Heart left ventricle (tissue), 16 donors: ENCODE data around the gene NCBP2. TPM values are rescaled to one million over a fixed set of nuclear protein-coding genes. Genes with fewer than 3 reads are reported as not detected.

Experiments
- ATAC-seq, 4 donors: fragments of 200-7000 bp; cut with Tn5 transposase; one replicate each; pipeline ENCODE4 v1.9.1; 2020 to 2022; ENCODE audit warnings: moderate library complexity in 4 of 4, mild to moderate bottlenecking in 3 of 4, moderate number of reproducible peaks in 1 of 4
- DNase-seq, 5 donors: peaks; one replicate each; pipeline ENCODE4 v3.0.0-alpha.2; 2020
- H3K27ac ChIP-seq, 12 donors: fragments of 200-600 bp; sonication (generic) in 4 of 12; one replicate each; pipeline versions ENCODE4 v1.5.0 to v1.8.0; 2016 to 2022; ENCODE audit warnings: mild to moderate bottlenecking in 2 of 12
- H3K27me3 ChIP-seq, 9 donors: fragments of 200-600 bp; sonication (generic) in 2 of 9; one replicate each; pipeline versions ENCODE4 v1.5.1 to v1.8.0; 2016 to 2022; ENCODE audit warnings: mild to moderate bottlenecking in 3 of 9
- H3K36me3 ChIP-seq, 9 donors: fragments of 200-600 bp; sonication (generic) in 2 of 9; one replicate each; pipeline versions ENCODE4 v1.5.0 to v1.8.0; 2018 to 2022; ENCODE audit warnings: mild to moderate bottlenecking in 2 of 9
- H3K4me1 ChIP-seq, 12 donors: fragments of 200-600 bp; sonication (generic) in 4 of 12; one replicate each; pipeline versions ENCODE4 v1.5.0 to v1.8.0; 2016 to 2022; ENCODE audit warnings: mild to moderate bottlenecking in 3 of 12
- H3K4me3 ChIP-seq, 12 donors: fragments of 200-600 bp; sonication (generic) in 4 of 12; one replicate each; pipeline versions ENCODE4 v1.5.0 to v1.8.0; 2017 to 2022; ENCODE audit warnings: mild to moderate bottlenecking in 9 of 12, moderate library complexity in 4 of 12
- H3K9me3 ChIP-seq, 12 donors: fragments of 200-600 bp; sonication (generic) in 4 of 12; one replicate each; pipeline versions ENCODE4 v1.5.0 to v1.8.0; 2016 to 2022; ENCODE audit warnings: mild to moderate bottlenecking in 1 of 12
- POLR2A ChIP-seq, 2 donors: fragments of 450-650 bp; IDR thresholded peaks; one replicate each; pipeline ENCODE4 v1.6.1; 2017; ENCODE audit warnings: antibody characterized with exemption in 2 of 2, mild to moderate bottlenecking in 2 of 2, moderate library complexity in 2 of 2
- WGBS, 4 donors: extraction: QIAGEN DNeasy Blood & Tissue Kit in 2 of 4; methylation state at CpG; one replicate each; pipeline versions ENCODE4 v1.1.5 to v1.1.7; 2013 to 2018; 5-methylcytosine and 5-hydroxymethylcytosine counted together
- intact Hi-C, 10 donors: fragments of 100-400 bp; cut with DNase I; formaldehyde crosslinking; loops; one replicate each; pipeline versions ENCODE4 v1.11.1 to v1.14.2; 2022
- polyA plus RNA-seq, 2 donors: library from polyadenylated mRNA; stranded (reverse); fragments of 200-250 nt; gene quantifications; one replicate each; pipeline ENCODE4 v1.2.3, GENCODE V29; 2013
- total RNA-seq, 9 donors: library from RNA; depleted of rRNA in 2 of 9; stranded (reverse); fragments of >200 nt in 2 of 9; fragmentation: NEBNext Ultra II Directional in 3 of 9; extraction: Animal tissue kit (Norgen Biotek cat#: 25700) in 3 of 9; gene quantifications; one replicate each; pipeline versions ENCODE4 v1.1.0 to v1.2.4, GENCODE V29; 2016 to 2023
- TF ChIP-seq, protein P1 (sequence below), 12 donors: fragments of 200-600 bp; sonication (generic) in 4 of 12; IDR thresholded peaks; one replicate each; pipeline versions ENCODE4 v1.5.0 to v1.8.0; 2018 to 2022; ENCODE audit warnings: antibody characterized with exemption in 12 of 12, mild to moderate bottlenecking in 5 of 12
- donor health status: ischemic (EF 13 %, LVEDD 7.1; RV severe dilation, severe dysfunction).
- donor health status: healthy with polysubstance abuse.
- donor health status: DM: no; HTN: yes; CAD: no.
- donor health status: DM: no; HTN: no; CAD: no.
- donor health status: ischemic (EF 25% LVEDD 6.9; RV normal size, moderate dysfunction).
- donor health status: ischemic (EF 25% LVEDD 5.7; RV mildly dilated, moderate dysfunction).
- donor health status: healthy.
- donor health status: DM: yes; HTN: yes; CAD: no.
- donor health status: ischemic (EF 35%, LVEDD 5.7; RV mildly dilated, moderate dysfunction).
- donor health status: nonischemic (EF 11% LVEDD 7.7; RV severe dilation, severe dysfunction).
- donor health status: DM: yes; HTN: yes; CAD: no.
- donor health status: PGD.
- donor health status: ischemic (EF 29% LVEDD 5.4; RV normal size, mild dysfunction).
- donor health status: nonischemic (EF 23%, LVEDD 6.1; RV moderate dilation, normal function).

Gene NCBP2
- total and polyA plus RNA-seq, 11 donors = 20.7 to 55.5 (median 38.9) TPM

DNA sequence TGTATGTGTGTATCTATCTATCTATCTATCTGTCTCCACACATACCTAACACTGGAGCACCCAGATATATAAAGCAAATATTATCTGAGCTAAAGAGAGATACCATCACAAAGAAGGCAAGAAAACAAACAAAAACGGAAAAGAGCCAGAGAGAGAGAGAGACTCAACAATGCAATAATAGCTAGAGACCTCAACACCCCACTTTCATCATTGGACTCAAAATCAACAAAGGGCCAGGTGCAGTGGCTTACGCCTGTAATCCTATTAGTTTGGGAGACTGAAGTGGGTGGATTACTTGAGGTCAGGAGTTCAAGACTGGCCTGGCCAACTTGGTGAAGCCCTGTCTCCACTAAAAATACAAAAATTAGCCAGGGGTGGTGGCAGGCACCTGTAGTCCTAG lies 23.4 kb downstream of the NCBP2 start:
- DNase-seq (no peak), ATAC-seq (no peak)
- Histone ChIP-seq H3K9me3 (peaks cover 0 to 14% (median 0%) of the 10 kb centered on the region in 12 donors), H3K36me3 (peaks cover 0 to 51% (median 38%) of the 10 kb centered on the region in 9 donors), H3K4me3 (no peak overlapping the region), H3K4me1 (peaks cover 0 to 10% (median 0%) of the 10 kb centered on the region in 12 donors), H3K27me3 (no peaks in the 10 kb centered on the region), H3K27ac (no peak overlapping the region)
- intact Hi-C loops = no loop called here
- no peak for TF ChIP-seq POLR2A (IDR thresholded peaks at IDR 0.05)
- TF ChIP-seq, protein P1, sequence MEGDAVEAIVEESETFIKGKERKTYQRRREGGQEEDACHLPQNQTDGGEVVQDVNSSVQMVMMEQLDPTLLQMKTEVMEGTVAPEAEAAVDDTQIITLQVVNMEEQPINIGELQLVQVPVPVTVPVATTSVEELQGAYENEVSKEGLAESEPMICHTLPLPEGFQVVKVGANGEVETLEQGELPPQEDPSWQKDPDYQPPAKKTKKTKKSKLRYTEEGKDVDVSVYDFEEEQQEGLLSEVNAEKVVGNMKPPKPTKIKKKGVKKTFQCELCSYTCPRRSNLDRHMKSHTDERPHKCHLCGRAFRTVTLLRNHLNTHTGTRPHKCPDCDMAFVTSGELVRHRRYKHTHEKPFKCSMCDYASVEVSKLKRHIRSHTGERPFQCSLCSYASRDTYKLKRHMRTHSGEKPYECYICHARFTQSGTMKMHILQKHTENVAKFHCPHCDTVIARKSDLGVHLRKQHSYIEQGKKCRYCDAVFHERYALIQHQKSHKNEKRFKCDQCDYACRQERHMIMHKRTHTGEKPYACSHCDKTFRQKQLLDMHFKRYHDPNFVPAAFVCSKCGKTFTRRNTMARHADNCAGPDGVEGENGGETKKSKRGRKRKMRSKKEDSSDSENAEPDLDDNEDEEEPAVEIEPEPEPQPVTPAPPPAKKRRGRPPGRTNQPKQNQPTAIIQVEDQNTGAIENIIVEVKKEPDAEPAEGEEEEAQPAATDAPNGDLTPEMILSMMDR (IDR thresholded peaks at IDR 0.05) = no peak
- 87 to 95% (median 89%) methylated on average over 2 of the region's 2 CpGs for WGBS, 4 donors

DNA sequence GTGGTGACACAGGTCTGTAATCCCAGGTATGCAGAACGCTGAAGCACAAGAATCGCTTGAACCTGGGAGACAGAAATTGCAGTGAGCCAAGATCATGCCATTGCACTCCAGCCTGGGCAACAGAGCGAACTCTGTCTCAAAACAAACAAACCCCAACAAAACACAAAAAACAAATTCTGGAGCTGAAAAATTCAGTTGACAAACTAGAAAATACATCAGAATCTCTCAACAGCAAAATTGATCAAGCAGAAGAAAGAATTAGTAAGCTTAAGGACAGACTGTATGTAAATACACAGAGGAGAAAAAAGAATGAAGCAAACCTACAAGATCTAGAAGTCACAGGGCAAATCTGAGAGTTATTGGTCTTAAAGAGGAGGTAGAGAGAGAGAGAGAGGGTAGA lies 25.3 kb downstream of the NCBP2 start:
- ATAC-seq (no peak), DNase-seq (no peak)
- intact Hi-C loops = no loop called here
- no peak overlapping the region for H3K27ac ChIP-seq
- WGBS, 4 donors = 97 to 99% (median 98%) methylated on average over 3 of the region's 3 CpGs
- peaks cover 0 to 14% (median 0%) of the 10 kb centered on the region in 12 donors for H3K9me3 ChIP-seq
- H3K27me3 ChIP-seq = no peaks in the 10 kb centered on the region
- no peak for TF ChIP-seq POLR2A (IDR thresholded peaks at IDR 0.05)
- TF ChIP-seq, protein P1 (IDR thresholded peaks at IDR 0.05) = no peak
- peaks cover 0 to 10% (median 0%) of the 10 kb centered on the region in 12 donors for H3K4me1 ChIP-seq
- H3K4me3 ChIP-seq = no peak overlapping the region
- H3K36me3 ChIP-seq = peaks cover 0 to 33% (median 19%) of the 10 kb centered on the region in 9 donors

DNA sequence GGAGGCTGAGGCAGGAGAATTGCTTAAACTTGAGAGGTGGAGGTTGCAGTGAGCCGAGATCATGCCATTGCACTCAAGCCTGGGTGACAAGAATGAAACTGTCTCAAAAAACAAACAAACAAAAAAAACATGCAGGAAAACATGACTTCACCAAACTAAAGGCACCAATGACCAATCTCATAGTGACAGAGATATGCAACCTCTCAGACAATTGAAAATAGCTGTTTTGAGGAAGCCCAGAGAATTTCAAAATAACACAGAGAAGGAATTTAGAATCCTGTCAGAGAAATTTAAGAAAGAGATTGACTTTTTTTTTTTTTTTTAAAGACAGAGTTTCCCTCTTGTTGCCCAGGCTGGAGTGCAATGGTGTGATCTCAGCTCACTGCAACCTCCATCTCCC lies 26.1 kb downstream of the NCBP2 start:
- Histone ChIP-seq H3K36me3 (peaks cover 0 to 30% (median 19%) of the 10 kb centered on the region in 9 donors), H3K4me1 (peaks cover 0 to 10% (median 0%) of the 10 kb centered on the region in 12 donors), H3K27me3 (no peaks in the 10 kb centered on the region), H3K4me3 (no peak overlapping the region), H3K27ac (no peak overlapping the region), H3K9me3 (peaks cover 0 to 14% (median 0%) of the 10 kb centered on the region in 12 donors)
- no peak for TF ChIP-seq POLR2A (IDR thresholded peaks at IDR 0.05)
- TF ChIP-seq, protein P1 (IDR thresholded peaks at IDR 0.05) = no peak
- ATAC-seq = no peak
- 97 to 100% (median 100%) methylated on average over 1 of the region's 1 CpG for WGBS, 4 donors
- intact Hi-C loops = no loop called here
- DNase-seq = no peak

DNA sequence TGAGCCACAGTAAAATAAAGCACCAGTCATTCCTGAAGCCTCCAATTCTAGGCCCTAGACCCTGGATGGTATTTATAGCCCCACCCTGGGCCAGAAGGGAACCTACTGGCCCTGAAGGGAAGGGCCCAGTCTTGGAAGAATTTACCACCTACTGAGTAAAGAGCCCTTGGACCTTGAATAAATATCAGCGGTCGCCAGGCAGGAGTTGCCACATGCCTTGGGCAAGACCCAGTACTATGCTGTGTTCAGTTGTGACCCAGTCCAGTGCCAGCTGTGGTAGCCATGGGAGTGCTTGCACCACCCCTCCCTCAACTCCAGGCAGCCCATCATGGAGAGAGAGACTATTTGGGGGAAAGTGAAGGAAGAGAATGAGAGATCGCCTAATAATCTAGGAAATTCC lies 27.0 kb downstream of the NCBP2 start:
- DNase-seq (no peak), ATAC-seq (no peak)
- H3K36me3 ChIP-seq = peaks cover 0 to 30% (median 19%) of the 10 kb centered on the region in 9 donors
- 98 to 100% (median 98%) methylated on average over 1 to 3 of the region's 3 CpGs for WGBS, 4 donors
- H3K4me3 ChIP-seq = no peak overlapping the region
- H3K27ac ChIP-seq = no peak overlapping the region
- H3K4me1 ChIP-seq = peaks cover 0 to 4% (median 0%) of the 10 kb centered on the region in 12 donors
- intact Hi-C loops = no loop called here
- H3K27me3 ChIP-seq = no peaks in the 10 kb centered on the region
- peaks cover 0 to 14% (median 0%) of the 10 kb centered on the region in 12 donors for H3K9me3 ChIP-seq
- TF ChIP-seq, protein P1 (IDR thresholded peaks at IDR 0.05) = no peak
- TF ChIP-seq POLR2A (IDR thresholded peaks at IDR 0.05) = no peak
